GM21515 (cell line): Measurements from ENCODE around the gene TMEM41A.
"Not testable (repeated sequence)": the region's sequence is repeated elsewhere in the genome, so short reads cannot be mapped to it uniquely, and the experiment has no call there.

ENCODE experiments used
- ATAC-seq: cut with Tn5 transposase; IDR thresholded peaks from one replicate; pipeline ENCODE4 v1.9.1; 2021; ENCODE audit not compliant: unreplicated experiment

TMEM41A gene

DNA sequence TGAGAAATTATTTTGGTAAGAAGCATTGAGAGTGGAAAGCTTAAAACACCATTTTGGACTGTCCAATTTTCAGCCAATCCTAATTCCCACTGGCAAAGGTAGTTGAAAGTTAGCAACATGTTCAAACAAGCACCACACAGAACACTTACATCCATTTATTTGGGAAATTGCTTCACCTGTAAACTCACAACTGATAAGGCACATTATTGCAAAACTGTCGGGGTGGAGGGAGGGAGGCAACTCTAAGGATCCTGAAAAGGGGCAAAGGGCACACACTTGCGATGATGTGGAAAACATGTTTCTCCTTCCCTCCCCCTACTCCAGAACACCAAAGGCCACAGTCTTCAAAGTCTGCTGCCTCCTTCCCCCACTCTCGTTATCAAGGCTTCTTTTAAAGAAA is 9.4 kb downstream of the TMEM41A start:
- ATAC-seq, result no peak

DNA sequence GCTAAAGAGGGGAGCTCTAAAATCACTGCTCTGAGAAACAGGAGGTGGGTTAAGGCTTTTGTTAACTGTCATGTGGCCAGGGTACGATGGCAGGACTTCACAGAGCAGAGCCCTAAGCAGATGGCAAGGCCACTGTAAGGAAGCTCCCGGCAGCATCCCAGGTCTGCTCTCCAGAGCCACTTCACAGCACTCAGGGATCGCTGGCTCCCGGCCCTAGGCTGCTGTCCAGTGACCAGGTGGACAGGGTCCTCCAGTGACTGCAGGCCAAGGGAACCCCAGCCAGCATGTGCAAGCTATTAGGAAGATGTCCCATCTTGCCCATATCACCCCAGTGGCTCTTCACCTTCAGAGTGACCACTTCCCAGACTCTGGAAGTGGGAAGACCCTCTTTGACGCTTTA is 10.4 kb downstream of the TMEM41A start:
- ATAC-seq, result no peak

DNA sequence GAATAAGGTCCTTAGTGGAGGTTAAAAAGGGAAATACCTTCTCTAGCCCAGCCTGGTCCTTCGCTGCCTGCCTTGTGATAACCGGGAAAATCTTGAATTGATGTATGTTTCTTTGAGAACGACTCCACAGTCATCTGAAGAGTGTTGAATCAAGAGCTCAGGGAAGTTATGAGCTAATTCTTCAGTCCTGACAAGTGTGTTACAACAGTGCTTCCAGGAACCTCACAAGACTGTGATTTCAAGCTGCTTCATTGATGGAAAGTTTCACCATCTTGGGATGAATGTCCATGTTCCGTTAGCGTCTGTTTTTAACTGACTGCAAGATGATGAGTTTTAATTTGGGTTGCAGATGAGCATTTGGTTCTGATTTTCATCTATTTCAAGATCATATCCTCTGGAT is 12.4 kb downstream of the TMEM41A start:
- no peak for ATAC-seq

DNA sequence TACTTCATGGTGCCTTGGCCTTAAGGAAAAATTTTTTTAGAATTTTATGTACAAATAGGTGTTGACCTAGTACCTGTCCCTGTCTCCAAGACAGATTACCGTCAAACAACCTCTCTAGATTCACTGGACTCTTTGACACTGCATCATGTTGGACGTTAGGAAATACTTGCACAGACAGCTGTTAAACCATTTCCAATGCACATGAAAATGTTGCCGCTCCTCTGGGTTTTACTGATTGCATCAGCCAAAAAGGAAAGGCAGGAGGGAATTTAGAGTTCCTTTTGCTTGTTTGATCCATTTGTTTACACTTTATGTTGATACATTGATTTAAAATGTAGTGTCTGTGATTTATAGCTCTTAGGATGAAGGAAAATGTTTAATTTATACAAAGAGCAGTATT is 14.5 kb downstream of the TMEM41A start:
- ATAC-seq, result no peak

DNA sequence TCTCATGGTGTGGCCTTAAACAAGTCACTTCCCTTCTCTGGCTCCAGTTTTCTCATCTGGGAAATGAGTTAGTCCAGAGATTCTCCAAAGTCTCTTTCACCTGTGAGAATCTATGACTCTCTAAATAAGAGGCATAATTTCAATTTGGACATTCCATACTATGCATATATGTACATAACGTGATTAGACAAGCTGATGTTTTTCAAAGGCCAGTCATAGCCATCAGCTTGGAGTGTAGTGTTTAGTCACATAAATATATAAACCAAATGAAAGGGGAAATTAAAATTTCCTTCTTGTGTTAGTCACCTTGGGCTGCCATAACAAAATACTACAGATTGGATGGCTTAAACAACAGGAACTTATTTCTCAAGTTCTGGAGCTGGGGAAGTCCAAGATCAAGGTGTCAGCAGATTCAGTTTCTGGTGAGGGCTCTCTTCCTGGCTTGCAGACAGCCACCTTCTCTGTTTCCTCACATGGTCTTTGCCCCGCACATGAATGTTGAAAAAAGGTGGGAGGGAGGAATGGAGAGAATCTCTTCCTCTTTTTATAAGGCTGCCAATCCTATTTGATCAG is 19.4 kb downstream of the TMEM41A start:
- ATAC-seq, result no peak

DNA sequence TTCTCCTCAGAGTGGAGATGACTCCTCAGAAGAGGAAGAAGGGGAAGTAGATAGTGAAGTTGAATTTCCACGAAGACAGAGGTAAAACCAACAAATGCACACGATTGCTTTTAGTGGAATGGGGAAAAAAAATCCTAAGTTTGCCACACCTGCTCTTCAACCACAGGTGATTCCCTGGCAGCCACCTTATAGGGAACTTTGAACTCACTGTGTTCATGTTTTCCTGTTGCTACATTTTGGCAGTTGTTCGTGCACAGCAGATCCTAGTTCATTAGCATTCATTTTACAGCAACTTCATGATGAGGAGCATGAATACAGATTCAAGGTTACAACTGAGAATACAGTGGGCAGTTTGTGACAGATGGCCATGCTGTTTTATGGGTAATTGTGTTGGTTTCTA is 21.5 kb downstream of the TMEM41A start:
- ATAC-seq, result no peak

DNA sequence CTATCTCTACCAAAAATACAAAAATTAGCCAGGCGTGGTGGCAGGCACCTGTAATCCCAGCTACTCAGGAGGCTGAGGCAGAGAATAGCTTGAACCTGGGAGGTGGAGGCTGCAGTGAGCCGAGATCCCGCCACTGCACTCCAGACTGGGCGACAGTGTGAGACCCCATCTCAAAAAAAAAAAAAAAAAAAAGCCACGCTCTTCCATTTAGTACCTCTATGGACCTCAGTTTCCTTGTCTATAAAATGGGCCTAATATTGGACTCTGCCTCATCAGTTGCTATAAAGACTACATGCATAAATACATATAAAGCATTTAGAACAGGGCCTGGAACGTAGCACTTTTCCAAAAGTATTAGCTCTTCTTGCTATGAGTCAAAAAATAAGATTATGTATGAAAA is 23.9 kb downstream of the TMEM41A start:
- not testable (repeated sequence) for ATAC-seq

DNA sequence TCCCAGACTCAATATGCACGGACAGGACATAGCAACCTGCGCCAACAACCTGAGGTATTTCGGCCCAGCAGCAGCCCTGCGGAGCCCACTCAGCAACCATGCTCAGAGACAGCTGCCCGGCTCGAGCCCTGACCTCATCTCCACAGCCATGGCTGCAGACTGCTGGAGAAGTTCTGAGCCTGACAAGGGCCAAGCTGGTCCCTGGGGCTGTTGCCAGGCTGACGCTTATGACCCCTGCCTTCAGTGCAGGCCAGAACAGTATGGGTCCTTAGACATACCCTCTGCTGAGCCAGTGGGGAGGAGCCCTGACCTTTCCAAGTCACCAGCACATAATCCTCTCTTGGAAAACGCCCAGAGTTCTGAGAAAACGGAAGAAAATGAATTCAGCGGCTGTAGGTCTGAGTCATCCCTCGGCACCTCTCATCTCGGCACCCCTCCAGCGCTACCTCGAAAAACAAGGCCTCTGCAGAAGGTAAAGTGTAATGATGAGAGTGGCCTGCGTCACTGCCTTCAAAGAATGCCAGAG is 25.5 kb downstream of the TMEM41A start:
- no peak for ATAC-seq

DNA sequence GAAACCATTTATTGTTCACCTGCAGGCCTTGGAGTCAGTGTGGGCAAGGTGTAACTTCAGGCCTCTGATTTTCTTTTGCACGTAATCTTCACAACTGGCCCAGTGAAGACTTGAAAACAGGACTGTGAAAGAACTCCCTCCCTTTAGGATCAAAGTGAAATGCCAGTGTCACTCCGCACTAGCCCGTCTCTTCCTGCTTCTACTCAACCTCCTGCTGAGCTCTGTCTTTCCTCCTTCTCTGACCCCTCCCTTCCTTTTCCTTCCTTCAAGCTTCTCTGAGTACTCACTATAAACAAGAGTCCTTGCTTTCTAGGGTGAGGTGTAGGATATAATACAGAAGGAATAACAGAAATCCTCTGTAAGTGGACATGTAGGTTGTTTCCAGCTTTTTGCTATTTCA is 28.5 kb downstream of the TMEM41A start:
- no peak for ATAC-seq

DNA sequence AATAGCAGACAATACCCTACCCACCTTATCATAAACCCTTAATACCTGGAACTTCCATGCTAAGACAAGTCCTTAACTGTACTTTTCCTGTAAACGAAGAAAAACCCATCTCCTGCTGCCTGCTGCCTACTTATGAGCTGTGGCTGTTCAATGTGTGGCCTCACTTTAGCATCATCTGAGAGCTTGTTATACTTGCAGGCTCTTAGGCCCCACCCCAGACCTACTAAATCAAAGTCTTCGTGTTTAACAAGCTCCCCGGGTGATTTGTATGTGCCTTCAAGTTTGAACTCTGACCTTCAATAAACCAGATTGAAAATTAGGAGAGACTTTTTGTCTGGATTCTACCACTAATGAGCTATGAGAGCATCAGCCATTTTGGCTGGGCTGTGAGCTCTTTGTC is 29.3 kb downstream of the TMEM41A start:
- ATAC-seq, result no peak

DNA sequence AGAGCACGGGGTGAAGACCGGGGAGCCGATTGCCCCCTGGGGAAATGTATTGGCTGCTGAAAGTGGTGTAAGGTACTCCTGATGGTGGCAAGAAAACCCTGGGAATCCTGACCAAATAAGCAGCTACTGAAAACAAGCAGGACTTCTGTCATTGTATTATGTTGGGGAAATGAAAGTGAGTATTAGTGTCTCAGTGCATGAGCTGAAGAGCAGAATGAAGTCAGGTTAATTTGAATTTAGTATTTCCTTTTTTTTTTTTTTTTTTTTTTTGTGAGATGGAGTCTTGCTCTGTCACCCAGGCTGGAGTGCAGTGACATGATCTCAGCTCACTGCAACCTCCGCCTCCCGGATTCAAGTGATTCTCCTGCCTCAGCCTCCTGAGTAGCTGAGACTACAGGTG is 32.7 kb downstream of the TMEM41A start:
- not testable (repeated sequence) for ATAC-seq

DNA sequence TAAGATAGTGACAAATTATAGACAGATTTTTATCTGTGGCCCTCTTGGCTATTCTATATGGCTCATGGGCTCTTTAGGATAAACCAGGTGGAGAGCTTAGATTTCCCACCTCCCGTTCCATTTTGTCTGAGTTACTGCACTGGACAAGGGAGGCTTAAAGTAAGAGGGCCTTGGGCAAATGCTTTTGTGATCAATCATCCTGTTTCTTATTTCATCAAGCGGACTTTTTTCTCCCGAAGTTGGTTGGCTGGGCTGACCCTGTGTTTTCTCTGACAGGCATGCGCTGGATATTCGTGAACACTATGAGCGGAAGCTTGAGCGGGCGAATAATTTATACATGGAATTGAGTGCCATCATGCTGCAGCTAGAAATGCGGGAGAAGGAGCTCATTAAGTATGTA is 33.4 kb downstream of the TMEM41A start:
- ATAC-seq, result no peak

DNA sequence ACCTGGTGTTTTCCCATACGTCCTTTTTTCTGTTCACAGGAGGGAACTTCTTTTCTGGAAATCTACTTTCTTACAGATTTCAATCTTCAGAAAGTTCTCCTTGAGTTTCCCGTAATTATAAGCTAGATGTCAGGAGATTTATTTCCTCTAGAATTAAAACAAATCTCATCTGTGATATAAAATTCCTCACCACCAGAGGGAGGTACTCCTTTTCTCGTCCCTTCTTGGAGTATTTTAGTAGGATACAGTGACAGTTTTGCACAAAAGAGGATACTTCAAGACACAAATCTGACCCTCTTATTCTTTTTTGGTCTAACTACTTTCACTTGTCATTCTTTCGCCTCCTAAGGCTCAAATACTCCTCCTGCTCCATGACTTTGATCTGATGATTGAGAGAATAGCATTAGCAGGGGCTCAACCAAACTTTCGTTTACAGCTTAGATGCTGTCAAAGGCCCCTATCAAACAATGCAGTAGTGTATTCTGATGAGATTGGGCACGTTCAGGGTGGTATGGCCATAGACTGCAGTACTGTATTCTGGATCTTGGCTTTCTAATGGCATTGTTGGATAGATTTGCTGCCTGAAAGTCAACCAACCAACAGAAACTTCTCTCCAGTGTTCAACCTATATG is 38.0 kb downstream of the TMEM41A start:
- ATAC-seq, result no peak

DNA sequence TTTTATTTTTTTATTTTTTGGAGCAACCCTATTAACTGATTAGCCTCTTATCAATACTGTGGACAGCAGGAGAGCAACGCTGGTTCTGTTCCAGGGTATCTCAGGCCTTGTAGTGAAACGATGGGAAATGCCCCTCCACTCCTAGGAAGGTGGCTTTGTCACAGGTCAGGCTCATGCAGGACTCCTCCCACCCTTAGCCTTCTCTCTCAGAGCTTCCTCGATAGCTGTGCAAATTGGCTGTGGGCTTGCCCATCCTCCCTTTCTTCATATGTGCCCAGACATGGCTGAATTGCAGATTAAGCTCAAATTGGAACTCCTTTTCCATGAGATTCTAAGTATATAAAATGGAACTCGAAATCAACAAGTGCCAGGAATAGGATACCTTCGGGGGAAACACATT is 38.5 kb downstream of the TMEM41A start:
- ATAC-seq, result no peak

DNA sequence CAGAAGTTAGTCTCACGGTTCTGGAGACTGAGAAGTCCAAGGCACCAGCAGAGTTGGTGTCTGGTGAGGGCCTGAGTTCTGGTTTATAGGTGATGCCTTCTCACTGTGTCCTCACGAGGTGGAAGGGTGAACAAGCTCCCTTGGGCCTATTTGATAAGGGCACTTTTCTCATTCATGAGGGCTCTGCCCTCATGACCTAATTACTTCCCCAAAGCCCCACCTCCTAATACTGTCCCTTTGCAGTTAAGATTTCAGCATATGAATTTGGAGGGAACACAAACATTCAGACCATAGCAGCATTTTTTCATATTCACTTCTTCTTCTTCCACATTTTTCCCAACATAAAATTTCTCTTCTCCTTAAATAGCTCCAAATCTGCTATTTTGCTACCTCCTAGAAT is 41.5 kb downstream of the TMEM41A start:
- ATAC-seq, result no peak

DNA sequence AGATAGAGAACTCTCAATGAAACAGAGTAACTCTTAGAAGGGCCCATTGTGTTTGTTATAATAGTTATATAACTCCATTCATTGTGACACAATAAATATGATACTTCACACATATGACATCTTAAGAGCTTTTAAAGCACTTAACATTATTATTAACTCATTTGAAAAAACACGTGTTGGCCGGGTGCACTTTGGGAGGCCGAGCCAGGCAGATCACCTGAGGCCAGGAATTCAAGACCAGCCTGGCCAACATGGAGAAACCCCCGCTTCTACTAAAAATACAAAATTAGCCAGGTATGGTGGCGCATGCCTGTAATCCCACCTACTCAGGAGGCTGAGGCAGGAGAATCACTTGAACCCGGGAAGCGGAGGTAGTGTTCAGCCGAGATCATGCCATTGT is 47.4 kb downstream of the TMEM41A start:
- not testable (repeated sequence) for ATAC-seq

DNA sequence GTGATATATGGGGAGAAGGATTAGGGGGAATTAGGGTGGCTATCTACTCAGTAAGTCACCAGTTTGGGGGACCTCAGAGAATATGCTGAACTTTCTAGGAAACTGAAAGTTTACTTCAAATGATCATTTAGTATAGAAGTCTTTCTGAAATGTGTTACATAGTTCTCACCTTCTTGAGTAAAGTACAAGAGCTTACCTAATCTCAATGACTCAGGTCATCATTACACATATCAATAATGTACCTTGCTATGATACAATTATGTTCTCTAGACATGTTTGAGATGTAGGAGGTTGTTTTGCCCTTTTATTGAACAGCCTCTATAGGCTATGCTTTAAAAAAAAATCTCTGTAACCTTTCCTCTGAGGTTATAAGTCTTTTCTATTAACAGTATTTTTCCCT is 50.7 kb downstream of the TMEM41A start:
- ATAC-seq, result no peak

DNA sequence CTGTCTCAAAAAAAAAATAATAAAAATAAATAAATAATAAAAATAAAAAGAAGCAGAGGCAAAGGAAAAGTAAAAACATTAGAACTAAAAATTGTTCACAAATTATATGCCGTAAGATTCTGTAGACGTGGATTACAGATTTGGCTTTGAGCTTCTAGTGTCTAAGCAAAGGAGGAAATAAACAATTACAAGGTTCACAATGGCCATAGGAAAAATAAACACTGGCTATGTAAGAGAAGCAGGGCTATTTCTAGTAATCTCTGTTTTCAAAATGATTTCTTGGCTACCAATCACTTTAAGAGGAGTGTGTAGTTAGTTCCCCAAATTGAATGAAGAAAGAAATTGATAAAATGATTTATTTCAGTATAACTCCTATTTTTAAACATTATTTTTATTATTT is 54.5 kb downstream of the TMEM41A start:
- ATAC-seq, result no peak

DNA sequence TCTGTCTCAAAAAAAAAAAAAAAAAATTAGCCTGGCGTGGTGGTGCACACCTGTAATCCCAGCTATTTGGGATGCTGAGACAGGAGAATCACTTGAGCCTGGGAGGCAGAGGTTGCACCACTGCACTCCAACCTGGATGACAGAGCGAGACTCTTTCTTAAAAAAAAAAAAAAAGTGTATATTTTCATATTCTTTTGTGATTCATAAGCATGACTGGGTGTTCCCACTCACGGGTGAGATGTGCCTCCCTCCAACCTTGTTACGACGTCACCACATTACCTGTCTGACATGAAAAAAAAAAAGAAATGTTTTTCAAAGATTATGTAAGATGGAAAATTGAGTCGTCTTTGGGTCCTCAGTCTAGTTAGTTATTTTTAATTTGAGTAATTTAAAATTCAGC is 56.8 kb downstream of the TMEM41A start:
- ATAC-seq, result no peak

DNA sequence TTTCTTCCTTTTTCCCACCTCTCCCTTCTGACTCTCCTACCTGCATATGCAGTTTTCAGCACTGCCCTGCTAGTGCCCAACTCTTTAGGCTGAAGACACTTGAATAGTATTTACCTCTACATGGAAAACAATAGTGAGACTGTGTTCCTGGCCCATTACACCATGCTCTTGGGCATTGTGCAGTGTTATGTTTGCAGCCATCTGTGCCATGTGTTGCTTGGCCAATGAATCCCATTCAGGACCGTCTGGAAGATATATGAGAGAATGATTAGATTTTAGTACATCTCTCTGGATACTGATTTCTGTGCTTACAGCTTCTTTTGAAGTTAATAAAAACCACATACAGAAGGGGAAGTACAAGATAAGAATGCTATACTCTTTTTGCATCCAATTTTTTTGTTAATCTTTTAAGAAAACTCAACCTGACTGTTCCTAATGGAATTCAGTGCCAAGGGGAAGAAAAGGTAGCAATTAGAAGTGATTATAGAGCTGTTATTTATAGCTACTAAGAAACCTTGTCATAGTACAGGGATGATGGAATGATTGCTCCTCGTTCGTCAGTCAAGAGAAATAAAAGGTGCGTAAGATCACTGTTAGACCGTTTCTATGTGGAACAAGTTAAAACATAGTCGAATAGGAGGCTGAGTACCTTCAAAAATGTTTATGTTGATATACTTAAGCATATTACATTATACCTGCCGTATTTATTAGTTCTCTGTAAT is 58.9 kb downstream of the TMEM41A start:
- ATAC-seq, result no peak
